ENCODE data around the gene ENO1.

GRCh38 chr1:8864713-8865344 lies 13.7 kb downstream of the ENO1 start:
- TF ChIP-seq CTCF (conservative IDR thresholded peaks at IDR 0.05; ENCODE audit: low read depth, low read length) (no peak), POLR2A (IDR thresholded peaks at IDR 0.05; ENCODE audit: low read depth, low read length) (no peak), MAFK (IDR thresholded peaks at IDR 0.05; ENCODE audit: low read depth, low read length) (no peak), ELK1 (IDR thresholded peaks at IDR 0.05; ENCODE audit: borderline replicate concordance, low read depth, low read length) (no peak), RFX5 (IDR thresholded peaks at IDR 0.05; ENCODE audit: low read depth, low read length) (no peak), MAZ (IDR thresholded peaks at IDR 0.05; ENCODE audit: borderline replicate concordance, low read depth, low read length) (no peak)
